ENCODE results near the gene GPX5.

GPX5 gene

DNA sequence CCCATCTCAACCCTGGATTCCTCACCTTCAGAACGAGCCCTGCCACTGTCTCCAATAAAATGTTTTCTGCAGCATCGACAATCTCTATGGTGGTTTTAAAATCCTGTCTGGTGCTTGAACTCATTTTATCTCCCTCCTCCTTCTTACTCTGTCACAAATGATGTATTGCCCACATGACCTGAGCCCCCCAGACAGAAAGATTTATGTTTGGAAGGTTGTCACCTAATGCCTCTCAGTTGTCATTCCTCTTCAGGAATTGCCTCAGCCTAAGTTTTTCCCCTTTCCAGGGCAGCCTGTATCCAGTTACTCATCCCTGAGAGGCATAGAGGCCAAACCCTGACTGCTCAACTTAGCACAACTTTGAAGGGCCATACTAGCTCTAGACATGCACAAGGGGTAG lies 9.2 kb downstream of the GPX5 start:
- Histone ChIP-seq H2BK120ac (ENCODE audit: low read depth, low read length) (no peak overlapping the region), H3K4me2 (ENCODE audit: low read length) (no peak overlapping the region), H3K79me1 (ENCODE audit: low read length) (no peaks in the 10 kb centered on the region), H3K9ac (ENCODE audit: low read length) (no peak overlapping the region), H3K56ac (ENCODE audit: low read length) (no peak overlapping the region), H3K79me2 (ENCODE audit: control insufficient read depth, insufficient read depth, low read length) (no peaks in the 10 kb centered on the region), H4K8ac (ENCODE audit: low read depth, low read length) (no peak overlapping the region), H3K27me3 (ENCODE audit: insufficient read depth, low read length, poor library complexity) (no peaks in the 10 kb centered on the region), H3K4ac (ENCODE audit: low read depth, low read length) (no peak overlapping the region), H4K5ac (ENCODE audit: low read length) (no peak overlapping the region), H2BK5ac (ENCODE audit: low read length) (no peak overlapping the region), H3K36me3 (ENCODE audit: control insufficient read depth, insufficient read depth, low read length) (no peaks in the 10 kb centered on the region), H3K4me3 (ENCODE audit: low read length) (no peak overlapping the region), H3K23ac (ENCODE audit: low read length) (no peak overlapping the region), H3K18ac (ENCODE audit: low read length) (no peak overlapping the region), H2AK5ac (ENCODE audit: low read length) (no peak overlapping the region), H2BK15ac (replicated peaks; ENCODE audit: low read depth) (no peak overlapping the region), H3K27ac (ENCODE audit: low read depth, low read length) (no peak overlapping the region), H3K4me1 (ENCODE audit: control insufficient read depth, low read depth, low read length) (no peaks in the 10 kb centered on the region)
- WGBS (ENCODE audit: extremely low coverage, insufficient coverage, low lambda C conversion rate), result no CpG with 5 or more reads among the region's 2 CpGs
- DNase-seq, result no peak

DNA sequence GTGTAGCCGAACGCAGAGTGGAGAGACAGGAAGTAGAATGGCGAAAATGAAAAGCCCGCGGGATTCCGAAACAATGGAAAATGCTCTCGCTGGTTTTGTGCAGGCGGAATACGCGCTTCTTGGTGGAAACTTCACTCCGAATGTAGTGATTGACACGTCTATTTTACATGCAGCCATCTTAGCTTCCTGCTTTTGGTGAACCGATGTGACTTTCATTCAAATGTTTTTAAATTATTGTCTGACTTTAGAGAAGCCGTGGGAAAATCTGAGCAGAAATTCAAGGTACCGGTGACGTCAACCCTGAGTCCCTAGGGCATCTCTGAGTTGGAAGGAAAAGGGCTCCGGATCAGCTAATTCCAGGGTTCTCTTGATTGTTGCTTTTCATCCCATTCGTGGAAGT lies 11.4 kb downstream of the GPX5 start:
- Histone ChIP-seq H3K27me3 (ENCODE audit: insufficient read depth, low read length, poor library complexity) (no peaks in the 10 kb centered on the region), H3K18ac (ENCODE audit: low read length) (no peak overlapping the region), H3K4me2 (ENCODE audit: low read length) (peak overlapping the region; percentile 26), H3K4me3 (ENCODE audit: low read length) (peak overlapping the region; percentile 75), H3K79me2 (ENCODE audit: control insufficient read depth, insufficient read depth, low read length) (no peaks in the 10 kb centered on the region), H2AK5ac (ENCODE audit: low read length) (no peak overlapping the region), H3K4ac (ENCODE audit: low read depth, low read length) (no peak overlapping the region), H2BK120ac (ENCODE audit: low read depth, low read length) (no peak overlapping the region), H3K27ac (ENCODE audit: low read depth, low read length) (no peak overlapping the region), H3K36me3 (ENCODE audit: control insufficient read depth, insufficient read depth, low read length) (no peaks in the 10 kb centered on the region), H4K5ac (ENCODE audit: low read length) (no peak overlapping the region), H3K23ac (ENCODE audit: low read length) (no peak overlapping the region), H4K8ac (ENCODE audit: low read depth, low read length) (no peak overlapping the region), H3K79me1 (ENCODE audit: low read length) (no peaks in the 10 kb centered on the region), H2BK15ac (replicated peaks; ENCODE audit: low read depth) (peak overlapping the region; percentile 15), H3K4me1 (ENCODE audit: control insufficient read depth, low read depth, low read length) (no peaks in the 10 kb centered on the region), H3K9ac (ENCODE audit: low read length) (peak overlapping the region; percentile 74), H2BK5ac (ENCODE audit: low read length) (no peak overlapping the region), H3K56ac (ENCODE audit: low read length) (peak overlapping the region; percentile 92)
- DNase-seq, result peak; percentile 69
- WGBS (ENCODE audit: extremely low coverage, insufficient coverage, low lambda C conversion rate), result no CpG with 5 or more reads among the region's 18 CpGs

DNA sequence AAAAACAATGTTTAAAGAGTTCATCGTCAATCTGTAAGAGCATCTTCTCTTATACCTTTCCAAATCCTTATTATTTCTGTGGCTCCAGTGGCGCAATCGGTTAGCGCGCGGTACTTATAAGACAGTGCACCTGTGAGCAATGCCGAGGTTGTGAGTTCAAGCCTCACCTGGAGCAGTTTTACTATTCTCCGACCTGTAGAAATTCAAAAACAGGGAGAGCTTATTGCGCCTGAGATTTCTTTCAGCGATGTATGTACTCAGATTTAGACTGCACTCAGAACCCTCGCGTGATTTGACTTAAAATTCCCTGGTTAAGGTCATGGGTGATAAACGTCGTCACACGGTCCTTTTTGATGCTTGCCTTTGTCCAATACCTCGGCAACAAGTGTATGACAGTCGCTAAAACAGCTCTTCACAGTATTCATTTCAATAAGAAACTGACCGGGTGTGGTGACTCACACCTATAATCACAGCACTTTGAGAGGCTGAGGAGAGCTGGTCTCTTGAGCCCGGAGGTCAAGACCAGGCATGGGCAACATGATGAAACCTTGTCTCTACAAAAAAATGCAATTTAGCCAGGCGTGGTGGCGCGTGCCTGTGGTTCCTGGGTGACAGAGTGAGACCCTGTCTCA lies 11.9 kb downstream of the GPX5 start:
- H2BK120ac ChIP-seq (ENCODE audit: low read depth, low read length), result no peak overlapping the region
- peak overlapping the region; percentile 75 for H3K4me3 ChIP-seq (ENCODE audit: low read length)
- H3K4me2 ChIP-seq (ENCODE audit: low read length), result peak overlapping the region; percentile 58
- no peak overlapping the region for H2AK5ac ChIP-seq (ENCODE audit: low read length)
- no CpG with 5 or more reads among the region's 22 CpGs for WGBS (ENCODE audit: extremely low coverage, insufficient coverage, low lambda C conversion rate)
- no peak overlapping the region for H3K23ac ChIP-seq (ENCODE audit: low read length)
- no peak overlapping the region for H2BK5ac ChIP-seq (ENCODE audit: low read length)
- H3K56ac ChIP-seq (ENCODE audit: low read length), result peak overlapping the region; percentile 92
- peak; percentile 95 for DNase-seq
- H3K9ac ChIP-seq (ENCODE audit: low read length), result peak overlapping the region; percentile 74
- H3K36me3 ChIP-seq (ENCODE audit: control insufficient read depth, insufficient read depth, low read length), result no peaks in the 10 kb centered on the region
- no peak overlapping the region for H2BK15ac ChIP-seq (replicated peaks; ENCODE audit: low read depth)
- no peak overlapping the region for H3K27ac ChIP-seq (ENCODE audit: low read depth, low read length)
- no peaks in the 10 kb centered on the region for H3K79me2 ChIP-seq (ENCODE audit: control insufficient read depth, insufficient read depth, low read length)
- no peak overlapping the region for H4K8ac ChIP-seq (ENCODE audit: low read depth, low read length)
- H3K79me1 ChIP-seq (ENCODE audit: low read length), result no peaks in the 10 kb centered on the region
- H3K18ac ChIP-seq (ENCODE audit: low read length), result no peak overlapping the region
- no peak overlapping the region for H3K4ac ChIP-seq (ENCODE audit: low read depth, low read length)
- H3K4me1 ChIP-seq (ENCODE audit: control insufficient read depth, low read depth, low read length), result no peaks in the 10 kb centered on the region
- no peak overlapping the region for H4K5ac ChIP-seq (ENCODE audit: low read length)
- no peaks in the 10 kb centered on the region for H3K27me3 ChIP-seq (ENCODE audit: insufficient read depth, low read length, poor library complexity)

DNA sequence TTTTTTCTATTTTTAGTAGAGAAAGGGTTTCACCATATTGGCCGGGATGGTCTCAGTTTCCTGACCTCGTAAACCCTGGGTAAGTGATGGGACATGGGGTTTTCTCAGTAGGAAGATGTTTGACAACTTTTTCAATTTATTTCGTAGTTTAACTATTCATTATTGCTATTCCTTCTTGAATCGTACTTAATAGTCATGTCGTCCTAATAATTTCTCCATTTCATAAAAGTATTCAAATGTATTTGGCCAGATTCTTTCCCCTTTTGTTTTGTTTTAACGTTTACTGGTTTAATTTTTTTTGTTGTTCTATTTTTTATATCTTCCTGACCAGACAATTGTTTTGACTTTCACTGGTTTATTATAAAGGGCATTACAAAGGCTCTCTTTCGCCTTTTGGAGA lies 16.3 kb downstream of the GPX5 start:
- Histone ChIP-seq H4K5ac (ENCODE audit: low read length) (no peak overlapping the region), H3K4me1 (ENCODE audit: control insufficient read depth, low read depth, low read length) (no peaks in the 10 kb centered on the region), H3K56ac (ENCODE audit: low read length) (peak overlapping the region; percentile 45), H3K27me3 (ENCODE audit: insufficient read depth, low read length, poor library complexity) (no peaks in the 10 kb centered on the region), H3K79me1 (ENCODE audit: low read length) (no peaks in the 10 kb centered on the region), H2BK15ac (replicated peaks; ENCODE audit: low read depth) (no peak overlapping the region), H3K18ac (ENCODE audit: low read length) (no peak overlapping the region), H3K79me2 (ENCODE audit: control insufficient read depth, insufficient read depth, low read length) (no peaks in the 10 kb centered on the region), H3K4me2 (ENCODE audit: low read length) (peak overlapping the region; percentile 48), H3K4me3 (ENCODE audit: low read length) (peak overlapping the region; percentile 48), H2BK120ac (ENCODE audit: low read depth, low read length) (no peak overlapping the region), H3K4ac (ENCODE audit: low read depth, low read length) (peak overlapping the region; percentile 16), H3K36me3 (ENCODE audit: control insufficient read depth, insufficient read depth, low read length) (no peaks in the 10 kb centered on the region), H3K27ac (ENCODE audit: low read depth, low read length) (no peak overlapping the region), H2BK5ac (ENCODE audit: low read length) (no peak overlapping the region), H4K8ac (ENCODE audit: low read depth, low read length) (no peak overlapping the region), H3K23ac (ENCODE audit: low read length) (no peak overlapping the region), H3K9ac (ENCODE audit: low read length) (peak overlapping the region; percentile 56), H2AK5ac (ENCODE audit: low read length) (no peak overlapping the region)
- no peak for DNase-seq
- WGBS (ENCODE audit: extremely low coverage, insufficient coverage, low lambda C conversion rate), result no CpG with 5 or more reads among the region's 7 CpGs

DNA sequence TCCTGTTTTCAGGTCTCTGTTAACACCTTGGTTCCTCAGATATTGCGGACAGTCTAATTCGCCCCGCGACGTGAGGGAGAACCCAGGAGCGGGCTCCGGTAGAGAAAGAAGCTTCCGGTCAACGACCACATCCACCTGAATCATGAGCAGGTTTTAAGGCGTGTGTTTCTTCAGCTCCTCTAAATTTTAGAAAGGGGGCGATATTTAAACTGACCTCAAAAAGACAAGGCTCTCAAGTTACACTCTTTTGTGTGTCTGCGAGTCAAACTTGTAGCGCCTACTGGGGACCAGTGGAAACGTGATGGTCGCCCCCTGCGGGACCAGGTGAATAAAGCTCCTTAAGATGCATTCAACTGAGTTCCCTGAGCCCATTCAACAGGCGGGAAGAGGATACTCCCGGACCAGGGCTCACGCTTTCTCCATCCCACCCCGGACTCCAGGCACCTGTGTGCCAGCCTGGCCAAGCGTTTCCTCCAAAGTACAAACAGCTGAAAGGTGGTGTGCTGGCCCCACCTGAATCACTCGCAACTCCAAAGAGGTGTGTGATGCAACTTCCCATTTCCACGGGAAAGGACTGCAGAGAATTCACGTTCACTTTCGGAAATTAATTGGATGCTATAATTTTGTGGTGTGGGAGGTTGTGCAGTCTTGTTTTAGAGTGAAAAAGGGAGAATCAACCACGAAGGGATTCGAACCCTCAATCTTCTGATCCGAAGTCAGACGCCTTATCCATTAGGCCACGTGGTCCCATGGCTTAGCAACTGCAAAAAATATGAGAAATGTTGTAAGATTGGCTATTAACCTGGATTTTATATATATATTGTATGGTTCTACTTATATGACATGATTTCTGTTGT lies 17.0 kb downstream of the GPX5 start:
- Histone ChIP-seq H2AK5ac (ENCODE audit: low read length) (no peak overlapping the region), H2BK5ac (ENCODE audit: low read length) (no peak overlapping the region), H2BK120ac (ENCODE audit: low read depth, low read length) (no peak overlapping the region), H4K8ac (ENCODE audit: low read depth, low read length) (no peak overlapping the region), H3K4me1 (ENCODE audit: control insufficient read depth, low read depth, low read length) (no peaks in the 10 kb centered on the region), H3K23ac (ENCODE audit: low read length) (no peak overlapping the region), H3K4me3 (ENCODE audit: low read length) (peak overlapping the region; percentile 48), H3K56ac (ENCODE audit: low read length) (peak overlapping the region; percentile 45), H3K79me1 (ENCODE audit: low read length) (no peaks in the 10 kb centered on the region), H3K36me3 (ENCODE audit: control insufficient read depth, insufficient read depth, low read length) (no peaks in the 10 kb centered on the region), H3K9ac (ENCODE audit: low read length) (peak overlapping the region; percentile 56), H2BK15ac (replicated peaks; ENCODE audit: low read depth) (no peak overlapping the region), H3K18ac (ENCODE audit: low read length) (no peak overlapping the region), H4K5ac (ENCODE audit: low read length) (no peak overlapping the region), H3K27ac (ENCODE audit: low read depth, low read length) (no peak overlapping the region), H3K27me3 (ENCODE audit: insufficient read depth, low read length, poor library complexity) (no peaks in the 10 kb centered on the region), H3K79me2 (ENCODE audit: control insufficient read depth, insufficient read depth, low read length) (no peaks in the 10 kb centered on the region), H3K4ac (ENCODE audit: low read depth, low read length) (no peak overlapping the region), H3K4me2 (ENCODE audit: low read length) (peak overlapping the region; percentile 48)
- no CpG with 5 or more reads among the region's 30 CpGs for WGBS (ENCODE audit: extremely low coverage, insufficient coverage, low lambda C conversion rate)
- DNase-seq, result peak; percentile 99

Measured in mesendoderm (in vitro differentiated cells).